ENCODE measurements around the gene LNX1. TPM values are rescaled to one million over a fixed set of nuclear protein-coding genes. Genes with fewer than 3 reads are reported as not detected.

The LNX1 gene
- total and polyA plus RNA-seq, 10 of the 15 experiments (the other 5 are each of a cell fraction or from before 2014, with no cell fraction given), result 0.72 to 1.4 (median 1.0) TPM

DNA sequence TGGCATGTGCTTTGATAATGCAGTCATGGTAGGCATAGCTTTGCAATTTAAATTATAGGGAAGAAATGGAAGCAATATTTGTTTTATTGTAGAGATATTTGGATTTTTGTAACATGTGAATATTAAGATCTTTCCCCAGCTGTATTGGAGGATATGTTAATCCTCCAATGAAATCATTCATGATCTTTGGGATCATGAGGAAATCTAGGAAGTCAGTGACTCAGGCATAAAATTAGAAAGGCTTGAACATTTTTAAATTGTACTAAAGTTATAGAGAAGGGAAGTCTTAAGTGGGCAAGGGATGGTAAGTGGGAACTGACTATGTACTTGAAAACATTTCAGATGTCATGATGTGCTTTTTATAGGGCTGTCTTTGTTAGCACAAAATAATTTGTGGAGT lies 167.0 kb downstream of the LNX1 start:
- Histone ChIP-seq H3K27ac (ENCODE audit: control insufficient read depth, insufficient read depth) (no peak overlapping the region), H3K4me3 (no peak overlapping the region), H3K4me2 (ENCODE audit: control insufficient read depth, insufficient read depth) (no peak overlapping the region), H3K9me3 (replicated peaks; ENCODE audit: control insufficient read depth, insufficient read depth, low read length) (no peaks in the 10 kb centered on the region), H3K36me3 (ENCODE audit: control insufficient read depth in 2 of 2, insufficient read depth in 2 of 2, low read length in 1 of 2) (peaks cover 0 to 18% of the 10 kb centered on the region in 2 experiments; a peak in 1 of 4 replicates), H3K9ac (ENCODE audit: control insufficient read depth, insufficient read depth, low read length) (no peak overlapping the region), H2AFZ (ENCODE audit: control insufficient read depth, low read depth, low read length) (no peak overlapping the region), H3K4me1 (ENCODE audit: control insufficient read depth, insufficient read depth, low read length) (no peaks in the 10 kb centered on the region), H4K20me1 (ENCODE audit: control insufficient read depth, insufficient read depth) (no peaks in the 10 kb centered on the region), H3K27me3 (replicated peaks in 1 of 2; ENCODE audit: control insufficient read depth in 2 of 2, insufficient read depth in 2 of 2, low read length in 1 of 2) (no peaks in the 10 kb centered on the region), H3K79me2 (ENCODE audit: control insufficient read depth, insufficient read depth, low read length) (no peaks in the 10 kb centered on the region; the same call in 1 of the 2 replicates)
- CTCF ChIA-PET, result interaction anchor here (1.2 to 1.8 kb wide), 2 partner anchors 9 kb away, joined by 4 to 6 read pairs; no protein-coding TSS in a partner anchor
- no peak for DNase-seq (ENCODE audit: low read depth, low spot score)
- POLR2A ChIA-PET, result interaction anchor here (0.6 kb wide), 1 partner anchor 10 kb away, joined by 3 read pairs; no protein-coding TSS in a partner anchor
- SMC1A ChIA-PET (ENCODE audit: uncharacterized antibody, unreplicated experiment), result interaction anchor here (1.2 to 1.9 kb wide), 3 partner anchors 9 to 44 kb away, joined by 3 to 7 read pairs (median 5); no protein-coding TSS in a partner anchor
- in situ Hi-C loops (cut with MboI), result no loop called here
- RAD21 ChIA-PET (ENCODE audit: unreplicated experiment), result interaction anchor here (1.5 kb wide), 1 partner anchor 278 kb away, joined by 3 read pairs; no protein-coding TSS in a partner anchor
- TF ChIP-seq CEBPB (IDR thresholded peaks at IDR 0.05; ENCODE audit: borderline replicate concordance in 1 of 2, low read depth in 2 of 2, low read length in 2 of 2) (no peak), ZNF622 (IDR thresholded peaks at IDR 0.05) (no peak), STAT3 (IDR thresholded peaks at IDR 0.05; ENCODE audit: low read depth, low read length) (no peak), SMARCA5 (IDR thresholded peaks at IDR 0.05) (no peak), SP1 (IDR thresholded peaks at IDR 0.05; ENCODE audit: low read depth, low read length) (no peak), DPF2 (IDR thresholded peaks at IDR 0.05) (no peak), CHD2 (IDR thresholded peaks at IDR 0.05; ENCODE audit: borderline replicate concordance, low read depth, low read length) (no peak), SMAD1 (IDR thresholded peaks at IDR 0.05; ENCODE audit: low read depth, partially characterized antibody) (no peak)
- TF ChIP-seq, protein P1, sequence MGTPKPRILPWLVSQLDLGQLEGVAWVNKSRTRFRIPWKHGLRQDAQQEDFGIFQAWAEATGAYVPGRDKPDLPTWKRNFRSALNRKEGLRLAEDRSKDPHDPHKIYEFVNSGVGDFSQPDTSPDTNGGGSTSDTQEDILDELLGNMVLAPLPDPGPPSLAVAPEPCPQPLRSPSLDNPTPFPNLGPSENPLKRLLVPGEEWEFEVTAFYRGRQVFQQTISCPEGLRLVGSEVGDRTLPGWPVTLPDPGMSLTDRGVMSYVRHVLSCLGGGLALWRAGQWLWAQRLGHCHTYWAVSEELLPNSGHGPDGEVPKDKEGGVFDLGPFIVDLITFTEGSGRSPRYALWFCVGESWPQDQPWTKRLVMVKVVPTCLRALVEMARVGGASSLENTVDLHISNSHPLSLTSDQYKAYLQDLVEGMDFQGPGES (IDR thresholded peaks at IDR 0.05), result no peak
- TF ChIP-seq, protein P2, sequence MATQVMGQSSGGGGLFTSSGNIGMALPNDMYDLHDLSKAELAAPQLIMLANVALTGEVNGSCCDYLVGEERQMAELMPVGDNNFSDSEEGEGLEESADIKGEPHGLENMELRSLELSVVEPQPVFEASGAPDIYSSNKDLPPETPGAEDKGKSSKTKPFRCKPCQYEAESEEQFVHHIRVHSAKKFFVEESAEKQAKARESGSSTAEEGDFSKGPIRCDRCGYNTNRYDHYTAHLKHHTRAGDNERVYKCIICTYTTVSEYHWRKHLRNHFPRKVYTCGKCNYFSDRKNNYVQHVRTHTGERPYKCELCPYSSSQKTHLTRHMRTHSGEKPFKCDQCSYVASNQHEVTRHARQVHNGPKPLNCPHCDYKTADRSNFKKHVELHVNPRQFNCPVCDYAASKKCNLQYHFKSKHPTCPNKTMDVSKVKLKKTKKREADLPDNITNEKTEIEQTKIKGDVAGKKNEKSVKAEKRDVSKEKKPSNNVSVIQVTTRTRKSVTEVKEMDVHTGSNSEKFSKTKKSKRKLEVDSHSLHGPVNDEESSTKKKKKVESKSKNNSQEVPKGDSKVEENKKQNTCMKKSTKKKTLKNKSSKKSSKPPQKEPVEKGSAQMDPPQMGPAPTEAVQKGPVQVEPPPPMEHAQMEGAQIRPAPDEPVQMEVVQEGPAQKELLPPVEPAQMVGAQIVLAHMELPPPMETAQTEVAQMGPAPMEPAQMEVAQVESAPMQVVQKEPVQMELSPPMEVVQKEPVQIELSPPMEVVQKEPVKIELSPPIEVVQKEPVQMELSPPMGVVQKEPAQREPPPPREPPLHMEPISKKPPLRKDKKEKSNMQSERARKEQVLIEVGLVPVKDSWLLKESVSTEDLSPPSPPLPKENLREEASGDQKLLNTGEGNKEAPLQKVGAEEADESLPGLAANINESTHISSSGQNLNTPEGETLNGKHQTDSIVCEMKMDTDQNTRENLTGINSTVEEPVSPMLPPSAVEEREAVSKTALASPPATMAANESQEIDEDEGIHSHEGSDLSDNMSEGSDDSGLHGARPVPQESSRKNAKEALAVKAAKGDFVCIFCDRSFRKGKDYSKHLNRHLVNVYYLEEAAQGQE (IDR thresholded peaks at IDR 0.05; ENCODE audit: low read depth, low read length), result no peak
- no peak for FAIRE-seq
- no TSS peak for BruUV-seq (replicated peaks)
- no peak for ATAC-seq
- intact Hi-C loops (cut with micrococcal nuclease; ENCODE audit: unreplicated experiment), result no loop called here

Measured in GM12878 (cell line).